PFSK-1 (cell line): ENCODE measurements around the gene FAM83C.

Experiments used
- FOXP2 ChIP-seq: optimal IDR thresholded peaks from 2 replicates; pipeline ENCODE3; 2011; ENCODE audit warnings: borderline replicate concordance, control low read depth, inconsistent platforms; ENCODE audit not compliant: insufficient read depth; ENCODE audit errors: extremely low read length, extremely low read depth
- POLR2AphosphoS5 ChIP-seq: IDR thresholded peaks from 2 replicates; pipeline ENCODE4 v1.6.1; 2012; ENCODE audit warnings: low read depth, mild to moderate bottlenecking, control low read depth, low read length, moderate library complexity
- SIN3A ChIP-seq: IDR thresholded peaks from 2 replicates; pipeline ENCODE4 v1.6.1; 2012; ENCODE audit warnings: mild to moderate bottlenecking, low read length, moderate library complexity, borderline replicate concordance; ENCODE audit not compliant: insufficient read depth
- TAF1 ChIP-seq: IDR thresholded peaks from 2 replicates; pipeline ENCODE4 v1.6.1; 2012; ENCODE audit warnings: low read length, control low read depth, borderline replicate concordance; ENCODE audit not compliant: insufficient read depth
- TF ChIP-seq, protein P1 (sequence below), 2 experiments: IDR thresholded peaks; 2 replicates each; pipeline versions ENCODE4 v1.6.1 to v1.8.0; 2011 to 2012; ENCODE audit warnings: low read depth in 2 of 2, low read length in 2 of 2, control low read depth in 1 of 2, inconsistent platforms in 1 of 2, mild to moderate bottlenecking in 1 of 2, moderate library complexity in 1 of 2; ENCODE audit not compliant: insufficient read depth in 1 of 2

FAM83C gene

DNA sequence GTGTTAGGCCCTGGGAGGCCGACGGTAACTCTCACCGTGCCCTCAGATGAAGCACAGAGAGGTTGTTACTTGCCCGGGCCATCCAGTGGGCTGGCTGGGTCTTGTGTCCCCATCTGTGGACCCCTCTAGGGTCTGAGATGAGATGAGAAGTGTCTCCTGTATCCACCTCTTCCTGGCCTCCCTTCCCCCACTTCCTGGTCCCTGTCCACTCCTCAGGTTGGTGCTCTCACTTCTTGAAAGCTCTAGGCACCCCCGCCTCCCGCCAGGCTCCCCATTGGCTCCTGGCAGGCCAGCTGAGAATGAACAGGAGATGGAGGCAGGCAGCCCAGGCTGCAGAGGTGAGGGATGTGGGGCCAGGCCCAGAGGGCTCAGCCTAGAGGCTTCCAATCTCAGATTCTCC is 15.8 kb downstream of the FAM83C start:
- no peak for TF ChIP-seq FOXP2
- TF ChIP-seq, protein P1, sequence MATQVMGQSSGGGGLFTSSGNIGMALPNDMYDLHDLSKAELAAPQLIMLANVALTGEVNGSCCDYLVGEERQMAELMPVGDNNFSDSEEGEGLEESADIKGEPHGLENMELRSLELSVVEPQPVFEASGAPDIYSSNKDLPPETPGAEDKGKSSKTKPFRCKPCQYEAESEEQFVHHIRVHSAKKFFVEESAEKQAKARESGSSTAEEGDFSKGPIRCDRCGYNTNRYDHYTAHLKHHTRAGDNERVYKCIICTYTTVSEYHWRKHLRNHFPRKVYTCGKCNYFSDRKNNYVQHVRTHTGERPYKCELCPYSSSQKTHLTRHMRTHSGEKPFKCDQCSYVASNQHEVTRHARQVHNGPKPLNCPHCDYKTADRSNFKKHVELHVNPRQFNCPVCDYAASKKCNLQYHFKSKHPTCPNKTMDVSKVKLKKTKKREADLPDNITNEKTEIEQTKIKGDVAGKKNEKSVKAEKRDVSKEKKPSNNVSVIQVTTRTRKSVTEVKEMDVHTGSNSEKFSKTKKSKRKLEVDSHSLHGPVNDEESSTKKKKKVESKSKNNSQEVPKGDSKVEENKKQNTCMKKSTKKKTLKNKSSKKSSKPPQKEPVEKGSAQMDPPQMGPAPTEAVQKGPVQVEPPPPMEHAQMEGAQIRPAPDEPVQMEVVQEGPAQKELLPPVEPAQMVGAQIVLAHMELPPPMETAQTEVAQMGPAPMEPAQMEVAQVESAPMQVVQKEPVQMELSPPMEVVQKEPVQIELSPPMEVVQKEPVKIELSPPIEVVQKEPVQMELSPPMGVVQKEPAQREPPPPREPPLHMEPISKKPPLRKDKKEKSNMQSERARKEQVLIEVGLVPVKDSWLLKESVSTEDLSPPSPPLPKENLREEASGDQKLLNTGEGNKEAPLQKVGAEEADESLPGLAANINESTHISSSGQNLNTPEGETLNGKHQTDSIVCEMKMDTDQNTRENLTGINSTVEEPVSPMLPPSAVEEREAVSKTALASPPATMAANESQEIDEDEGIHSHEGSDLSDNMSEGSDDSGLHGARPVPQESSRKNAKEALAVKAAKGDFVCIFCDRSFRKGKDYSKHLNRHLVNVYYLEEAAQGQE (IDR thresholded peaks at IDR 0.05; ENCODE audit: insufficient read depth in 1 of 2, low read depth in 2 of 2, low read length in 2 of 2) = no peak
- no peak for TF ChIP-seq SIN3A
- no peak for TF ChIP-seq POLR2AphosphoS5
- no peak for TF ChIP-seq TAF1

DNA sequence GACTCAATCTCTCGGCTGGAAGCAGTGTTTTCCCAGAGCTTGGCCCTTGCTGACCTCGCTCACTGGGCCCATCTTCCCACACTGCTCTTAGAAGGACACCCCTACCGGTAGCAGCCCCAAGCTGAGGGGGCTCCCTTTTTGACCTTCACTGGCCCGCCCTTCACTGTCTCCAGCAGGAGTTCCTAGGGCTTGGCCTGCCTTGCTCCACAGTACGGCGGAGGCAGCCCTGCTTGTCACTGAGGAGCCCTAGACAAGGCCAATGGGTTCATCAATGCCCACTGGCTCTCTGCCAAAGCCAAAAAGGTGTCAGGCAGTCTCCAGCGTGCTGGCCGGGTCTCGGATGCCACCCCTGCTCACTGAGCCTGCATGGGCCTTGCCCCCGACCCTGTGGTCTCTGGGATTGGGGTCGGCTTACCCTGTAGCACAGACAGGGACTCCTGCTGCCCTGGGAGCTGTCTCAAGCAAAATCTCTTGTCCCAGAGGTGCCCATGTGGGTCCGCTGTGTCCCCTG is 16.4 kb downstream of the FAM83C start:
- TF ChIP-seq, protein P1 (IDR thresholded peaks at IDR 0.05; ENCODE audit: insufficient read depth in 1 of 2, low read depth in 2 of 2, low read length in 2 of 2) = no peak
- TF ChIP-seq POLR2AphosphoS5 (no peak), FOXP2 (no peak), SIN3A (no peak), TAF1 (no peak)

DNA sequence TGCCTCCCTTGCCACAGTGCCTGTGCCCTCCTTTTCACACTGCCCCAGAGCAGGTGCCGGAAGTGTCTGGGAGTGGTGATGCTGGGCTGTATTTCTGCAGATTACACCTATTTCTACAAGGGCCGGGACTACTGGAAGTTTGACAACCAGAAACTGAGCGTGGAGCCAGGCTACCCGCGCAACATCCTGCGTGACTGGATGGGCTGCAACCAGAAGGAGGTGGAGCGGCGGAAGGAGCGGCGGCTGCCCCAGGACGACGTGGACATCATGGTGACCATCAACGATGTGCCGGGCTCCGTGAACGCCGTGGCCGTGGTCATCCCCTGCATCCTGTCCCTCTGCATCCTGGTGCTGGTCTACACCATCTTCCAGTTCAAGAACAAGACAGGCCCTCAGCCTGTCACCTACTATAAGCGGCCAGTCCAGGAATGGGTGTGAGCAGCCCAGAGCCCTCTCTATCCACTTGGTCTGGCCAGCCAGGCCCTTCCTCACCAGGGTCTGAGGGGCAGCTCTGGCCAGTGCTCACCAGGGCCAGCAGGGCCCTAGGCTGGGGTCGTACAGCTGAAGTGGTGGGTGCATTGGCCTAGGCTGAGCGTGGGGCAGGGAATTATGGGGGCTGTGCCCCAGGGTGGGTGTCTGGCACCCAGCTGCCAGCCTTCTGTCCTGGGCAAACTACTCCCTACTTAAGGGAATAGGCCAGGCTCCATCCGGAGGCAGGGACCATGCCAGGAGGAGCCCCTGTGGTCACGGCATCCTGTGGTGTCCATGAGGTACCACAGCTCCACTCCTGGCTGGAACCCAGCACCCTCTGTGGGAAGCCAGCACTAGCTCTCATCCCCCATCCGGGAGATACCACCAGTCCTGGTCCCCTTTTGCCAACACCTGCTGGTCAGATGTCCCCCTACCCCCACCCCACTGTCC is 17.8 kb downstream of the FAM83C start:
- no peak for TF ChIP-seq SIN3A
- no peak for TF ChIP-seq TAF1

GRCh38 chr20:35273449-35274171 is 18.6 kb downstream of the FAM83C start:
- TF ChIP-seq FOXP2 = no peak
- TF ChIP-seq, protein P1 (IDR thresholded peaks at IDR 0.05; ENCODE audit: insufficient read depth in 1 of 2, low read depth in 2 of 2, low read length in 2 of 2) = no peak
- no peak for TF ChIP-seq SIN3A
- TF ChIP-seq POLR2AphosphoS5 = no peak
- TF ChIP-seq TAF1 = no peak

GRCh38 chr20:35271904-35272303 is 20.3 kb downstream of the FAM83C start:
- TF ChIP-seq SIN3A (no peak), POLR2AphosphoS5 (no peak), FOXP2 (no peak), TAF1 (no peak)
- TF ChIP-seq, protein P1 (IDR thresholded peaks at IDR 0.05; ENCODE audit: insufficient read depth in 1 of 2, low read depth in 2 of 2, low read length in 2 of 2) = no peak
